Choroid plexus epithelial cell (primary cell): ENCODE results near the gene PDE9A.

ENCODE experiments used
- DNase-seq: peaks from one replicate; pipeline ENCODE4 v3.0.0-alpha.2; 2010; ENCODE audit warnings: low read depth
- H3K4me3 ChIP-seq: 2 replicates; pipeline ENCODE4 v1.5.1; 2011; ENCODE audit warnings: low read depth, mild to moderate bottlenecking, control low read depth, low read length, moderate library complexity
- CTCF ChIP-seq: conservative IDR thresholded peaks from 2 replicates; pipeline ENCODE4 v1.5.1; 2011; ENCODE audit warnings: low read depth, mild to moderate bottlenecking, control low read depth, inconsistent platforms, low read length, moderate library complexity

Gene PDE9A

GRCh38 chr21:42769820-42770716, 116.6 kb downstream of the PDE9A start:
- no peak overlapping the region for H3K4me3 ChIP-seq
- TF ChIP-seq CTCF, result no peak
- no peak for DNase-seq

- no peak overlapping the region for H3K4me3 ChIP-seq
- no peak for TF ChIP-seq CTCF
- no peak for DNase-seq
Measured at GRCh38 chr21:42770717-42771502, 117.5 kb downstream of the PDE9A start.

GRCh38 chr21:42771503-42771805, 118.0 kb downstream of the PDE9A start:
- TF ChIP-seq CTCF, result no peak
- H3K4me3 ChIP-seq, result no peak overlapping the region
- no peak for DNase-seq

- H3K4me3 ChIP-seq, result no peak overlapping the region
- no peak for TF ChIP-seq CTCF
- DNase-seq, result no peak
Measured at GRCh38 chr21:42775123-42775522, 121.7 kb downstream of the PDE9A start.

GRCh38 chr21:42775891-42776290, 122.5 kb downstream of the PDE9A start:
- no peak for DNase-seq
- TF ChIP-seq CTCF, result no peak

GRCh38 chr21:42777064-42777756, 123.8 kb downstream of the PDE9A start:
- no peak for TF ChIP-seq CTCF

More at GRCh38 chr21:42775891-42776290, 122.5 kb downstream of the PDE9A start:
- H3K4me3 ChIP-seq, result no peak overlapping the region

More at GRCh38 chr21:42777064-42777756, 123.8 kb downstream of the PDE9A start:
- DNase-seq, result peak; percentile 31
- no peak overlapping the region for H3K4me3 ChIP-seq
